SK-N-SH (cell line): Measurements from ENCODE around the gene UGGT2. TPM values are rescaled to one million over a fixed set of nuclear protein-coding genes. Genes with fewer than 3 reads are reported as not detected.

Experiments used
- CTCF ChIA-PET: fragments of 300-600, 350-600 bp; formaldehyde crosslinking; extraction: SDS; loops from one replicate; lab custom pipeline; 2021; lab: Yijun Ruan, JAX
- POLR2A ChIA-PET: fragments of 350-600 bp; sonication (Branson Sonifier 250); formaldehyde crosslinking; extraction: SDS; loops from one replicate; lab custom pipeline; 2020; ENCODE audit warnings: antibody characterized with exemption, inconsistent platforms; lab: Yijun Ruan, JAX
- DNase-seq: peaks from one replicate; pipeline ENCODE4 v3.0.0; 2012
- H2AFZ ChIP-seq: fragments of 200-600 bp; sonication (generic); 2 replicates; pipeline ENCODE4 v1.8.1; 2016; ENCODE audit warnings: antibody characterized with exemption, mild to moderate bottlenecking, low read depth
- H3F3A ChIP-seq: fragments of 200-600 bp; sonication (generic); replicated peaks from 2 replicates; pipeline ENCODE3; 2016; ENCODE audit warnings: antibody characterized with exemption, mild to moderate bottlenecking; ENCODE audit not compliant: insufficient read depth
- H3K27ac ChIP-seq, 2 experiments: fragments of 200-500 bp in 1 of 2; fragments of 200-600 bp in 1 of 2; sonication (Bioruptor generic) in 1 of 2; sonication (generic), shearing (Covaris generic) in 1 of 2; 2 replicates each; pipeline versions ENCODE4 v1.5.1 to v1.6.1; 2014 to 2016; ENCODE audit warnings: low read depth in 2 of 2, inconsistent platforms in 1 of 2, low read length in 1 of 2, mild to moderate bottlenecking in 1 of 2, mixed read lengths in 1 of 2
- H3K27me3 ChIP-seq: fragments of 200-600 bp; sonication (generic), shearing (Covaris generic); 2 replicates; pipeline ENCODE4 v1.6.1; 2016; ENCODE audit warnings: mixed run types; ENCODE audit not compliant: insufficient read depth
- H3K36me3 ChIP-seq, 2 experiments: fragments of 200-500 bp in 1 of 2; fragments of 200-600 bp in 1 of 2; sonication (Bioruptor generic) in 1 of 2; sonication (generic) in 1 of 2; replicated peaks in 1 of 2; 2 replicates each; pipeline versions ENCODE3 to v1.5.1; 2014 to 2016; ENCODE audit warnings: low read length in 1 of 2, mild to moderate bottlenecking in 1 of 2; ENCODE audit not compliant: insufficient read depth in 2 of 2, control insufficient read depth in 1 of 2
- H3K4me1 ChIP-seq, 2 experiments: fragments of 200-500 bp in 1 of 2; fragments of 200-600 bp in 1 of 2; sonication (Bioruptor generic) in 1 of 2; sonication (generic), shearing (Covaris generic) in 1 of 2; 2 replicates each; pipeline versions ENCODE4 v1.5.1 to v1.6.1; 2014 to 2016; ENCODE audit warnings: low read depth in 1 of 2, low read length in 1 of 2, mixed run types in 1 of 2; ENCODE audit not compliant: insufficient read depth in 2 of 2, control insufficient read depth in 1 of 2
- H3K4me2 ChIP-seq: fragments of 200-600 bp; sonication (generic), shearing (Covaris generic); 2 replicates; pipeline ENCODE4 v1.6.1; 2017; ENCODE audit warnings: mixed run types
- H3K4me3 ChIP-seq, 2 experiments: fragments of 200-500 bp in 1 of 2; fragments of 200-600 bp in 1 of 2; sonication (Bioruptor generic) in 1 of 2; sonication (generic), shearing (Covaris generic) in 1 of 2; 2 replicates each; pipeline versions ENCODE4 v1.5.1 to v1.8.1; 2014 to 2016; ENCODE audit warnings: low read depth in 2 of 2, inconsistent platforms in 1 of 2, low read length in 1 of 2, mild to moderate bottlenecking in 1 of 2, mixed read lengths in 1 of 2, moderate library complexity in 1 of 2
- H3K79me2 ChIP-seq: fragments of 200-600 bp; sonication (generic); 2 replicates; pipeline ENCODE4 v1.8.1; 2017; ENCODE audit warnings: mild to moderate bottlenecking; ENCODE audit not compliant: insufficient read depth
- H3K9ac ChIP-seq: fragments of 200-600 bp; sonication (generic); 2 replicates; pipeline ENCODE4 v1.6.1; 2017; ENCODE audit warnings: mixed run types
- H3K9me2 ChIP-seq: fragments of 200-600 bp; sonication (generic); 2 replicates; pipeline ENCODE4 v1.6.1; 2017; ENCODE audit warnings: mixed run types
- H3K9me3 ChIP-seq: fragments of 200-600 bp; sonication (generic); 2 replicates; pipeline ENCODE4 v1.6.1; 2017; ENCODE audit warnings: mixed run types, mild to moderate bottlenecking, moderate library complexity
- H4K20me1 ChIP-seq: fragments of 200-600 bp; sonication (generic); 2 replicates; pipeline ENCODE4 v1.6.1; 2017; ENCODE audit warnings: mild to moderate bottlenecking, mixed run types; ENCODE audit not compliant: insufficient read depth
- CTCF ChIP-seq: fragments of 200-600 bp; sonication (generic); IDR thresholded peaks from 2 replicates; pipeline ENCODE4 v1.6.1; 2017; ENCODE audit warnings: antibody characterized with exemption, mild to moderate bottlenecking, moderate library complexity
- MAX ChIP-seq: IDR thresholded peaks from 2 replicates; pipeline ENCODE4 v1.4.0; 2012; ENCODE audit warnings: low read depth
- MEF2A ChIP-seq: IDR thresholded peaks from 2 replicates; pipeline ENCODE4 v1.4.0; 2012; ENCODE audit warnings: low read depth, borderline replicate concordance
- MXI1 ChIP-seq: IDR thresholded peaks from 2 replicates; pipeline ENCODE4 v1.6.1; 2012; ENCODE audit warnings: mild to moderate bottlenecking, low read depth, low read length, improper control_type of control experiment
- NFIC ChIP-seq: IDR thresholded peaks from 2 replicates; pipeline ENCODE4 v1.4.0; 2012; ENCODE audit warnings: borderline replicate concordance
- NRF1 ChIP-seq: IDR thresholded peaks from 2 replicates; pipeline ENCODE4 v1.6.1; 2012; ENCODE audit warnings: low read depth, mild to moderate bottlenecking, low read length
- PBX3 ChIP-seq: IDR thresholded peaks from 2 replicates; pipeline ENCODE4; 2012
- RAD21 ChIP-seq: IDR thresholded peaks from 2 replicates; pipeline ENCODE4 v1.6.1; 2012; ENCODE audit warnings: mild to moderate bottlenecking, low read length
- RCOR1 ChIP-seq: fragments of 150-350 bp; IDR thresholded peaks from 2 replicates; pipeline ENCODE4 v1.6.1; 2017; ENCODE audit warnings: antibody characterized with exemption, low read length
- REST ChIP-seq: IDR thresholded peaks from 2 replicates; pipeline ENCODE4 v1.6.1; 2012; ENCODE audit warnings: mild to moderate bottlenecking, low read depth, low read length, moderate library complexity
- RFX5 ChIP-seq: IDR thresholded peaks from 2 replicates; pipeline ENCODE4 v1.6.1; 2012; ENCODE audit warnings: mild to moderate bottlenecking, improper control_type of control experiment, low read length
- SIN3A ChIP-seq: IDR thresholded peaks from 2 replicates; pipeline ENCODE4 v1.6.1; 2012; ENCODE audit warnings: low read depth, mild to moderate bottlenecking, low read length, moderate library complexity, borderline replicate concordance
- SMC3 ChIP-seq: IDR thresholded peaks from 2 replicates; pipeline ENCODE4 v1.6.1; 2012; ENCODE audit warnings: low read depth, low read length, improper control_type of control experiment
- TAF1 ChIP-seq: IDR thresholded peaks from 2 replicates; pipeline ENCODE4 v1.6.1; 2012; ENCODE audit warnings: low read depth, mild to moderate bottlenecking, low read length, moderate library complexity, borderline replicate concordance
- YY1 ChIP-seq: IDR thresholded peaks from 2 replicates; pipeline ENCODE4 v1.4.0; 2012; ENCODE audit warnings: low read depth, mild to moderate bottlenecking
- WGBS: methylation state at CpG from one replicate; pipeline ENCODE4 v1.1.6; 2017; ENCODE audit warnings: low lambda C conversion rate; 5-methylcytosine and 5-hydroxymethylcytosine counted together
- polyA plus RNA-seq, 3 experiments: library from polyadenylated mRNA; depleted of rRNA; stranded (reverse); fragments of >200 nt; gene quantifications; 2 replicates each; pipeline ENCODE4 v1.2.3, GENCODE V29; 2012

Gene UGGT2
- polyA plus RNA-seq, 1 of the 3 experiments (the other 2 are of a cell fraction) = 13.3 TPM

- no peak overlapping the region for H3K9ac ChIP-seq
- no peak overlapping the region for H3K4me2 ChIP-seq
- no peaks in the 10 kb centered on the region for H3K9me2 ChIP-seq
- peaks cover 35% of the 10 kb centered on the region in 2 experiments for H3K36me3 ChIP-seq
- CTCF ChIA-PET = interaction anchor here (1.0 kb wide), 1 partner anchor 31 kb away, joined by 4 read pairs; no protein-coding TSS in a partner anchor
- H3K27me3 ChIP-seq = no peaks in the 10 kb centered on the region
- no peaks in the 10 kb centered on the region for H4K20me1 ChIP-seq
- no peaks in the 10 kb centered on the region for H3K9me3 ChIP-seq
- POLR2A ChIA-PET = no interaction called here
- H2AFZ ChIP-seq = no peak overlapping the region
- WGBS = 99% methylated on average over 5 of the region's 5 CpGs
- no peaks in the 10 kb centered on the region for H3K4me1 ChIP-seq
- no peak for DNase-seq
- H3K4me3 ChIP-seq = no peak overlapping the region
- no peak for TF ChIP-seq SMC3
- TF ChIP-seq PBX3 = no peak
- no peak for TF ChIP-seq REST
- TF ChIP-seq YY1 = no peak
- TF ChIP-seq RAD21 = no peak
- TF ChIP-seq CTCF = no peak
- TF ChIP-seq RCOR1 = no peak
- no peak for TF ChIP-seq RFX5
- no peak for TF ChIP-seq NRF1
- no peak for TF ChIP-seq MXI1
- TF ChIP-seq MEF2A = no peak
- TF ChIP-seq NFIC = no peak
- TF ChIP-seq TAF1 = no peak
- no peak for TF ChIP-seq SIN3A
- TF ChIP-seq MAX = no peak
- no peaks in the 10 kb centered on the region for H3K79me2 ChIP-seq
- H3K27ac ChIP-seq = no peak overlapping the region
- peaks cover 8% of the 10 kb centered on the region for H3F3A ChIP-seq
Measured at GRCh38 chr13:95865080-95865615, 188.1 kb downstream of the UGGT2 start.
